Karpas-422 (cell line): ENCODE data around the gene XRN2. TPM values are rescaled to one million over a fixed set of nuclear protein-coding genes. Genes with fewer than 3 reads are reported as not detected.

Experiments
- DNase-seq: peaks from one replicate; pipeline ENCODE4 v3.0.0-alpha.2; 2015
- H2AFZ ChIP-seq: fragments of 200-600 bp; sonication (generic); 2 replicates; pipeline ENCODE4 v1.6.1; 2014; ENCODE audit warnings: antibody characterized with exemption, low read length, mixed read lengths
- H3K27ac ChIP-seq: fragments of 200-600 bp; sonication (generic); 2 replicates; pipeline ENCODE4 v1.5.1; 2014; ENCODE audit warnings: mild to moderate bottlenecking, low read length, moderate library complexity
- H3K27me3 ChIP-seq: fragments of 200-600 bp; sonication (generic); 2 replicates; pipeline ENCODE4 v1.6.1; 2014; ENCODE audit warnings: low read length, mixed read lengths
- H3K36me3 ChIP-seq: fragments of 200-600 bp; sonication (generic); 2 replicates; pipeline ENCODE4 v1.6.1; 2014; ENCODE audit warnings: low read length, mixed read lengths; ENCODE audit not compliant: insufficient read depth
- H3K4me1 ChIP-seq: fragments of 200-600 bp; sonication (generic); 2 replicates; pipeline ENCODE4 v1.6.1; 2014; ENCODE audit warnings: mild to moderate bottlenecking, low read length, mixed read lengths
- H3K4me2 ChIP-seq: fragments of 200-600 bp; sonication (generic); 2 replicates; pipeline ENCODE4 v1.6.1; 2014; ENCODE audit warnings: low read length, low read depth, mild to moderate bottlenecking; ENCODE audit not compliant: poor library complexity, severe bottlenecking
- H3K4me3 ChIP-seq: fragments of 200-600 bp; sonication (generic); 2 replicates; pipeline ENCODE4 v1.5.1; 2014; ENCODE audit warnings: mild to moderate bottlenecking, antibody characterized with exemption, low read length, mixed read lengths
- H3K79me2 ChIP-seq: fragments of 200-600 bp; sonication (generic); 2 replicates; pipeline ENCODE4 v1.6.1; 2014; ENCODE audit warnings: mild to moderate bottlenecking, low read length, mixed read lengths
- H3K9ac ChIP-seq: fragments of 200-600 bp; sonication (generic); 2 replicates; pipeline ENCODE4 v1.6.0; 2014; ENCODE audit warnings: low read length
- H3K9me2 ChIP-seq: fragments of 200-600 bp; sonication (generic), shearing (Covaris generic); replicated peaks from 2 replicates; pipeline ENCODE4 v1.6.0; 2014; ENCODE audit warnings: mild to moderate bottlenecking, low read length, moderate library complexity; ENCODE audit not compliant: insufficient read depth
- H3K9me3 ChIP-seq: fragments of 300-700, 200-600 bp; sonication (generic); 2 replicates; pipeline ENCODE4 v1.6.1; 2014; ENCODE audit warnings: low read length, mixed read lengths
- H4K20me1 ChIP-seq: fragments of 200-600 bp; sonication (generic); 2 replicates; pipeline ENCODE4 v1.6.1; 2014; ENCODE audit warnings: mild to moderate bottlenecking, antibody characterized with exemption, low read length, low read depth; ENCODE audit not compliant: insufficient read depth
- total RNA-seq: library from RNA; depleted of rRNA; stranded (reverse); fragments of >200 nt; shearing (Covaris generic); gene quantifications from 2 replicates; pipeline ENCODE4 v1.2.3, GENCODE V29; 2014; ENCODE audit warnings: low replicate concordance

Gene XRN2
- total RNA-seq, 1 experiment from 2014 or later = 55.6 TPM

DNA sequence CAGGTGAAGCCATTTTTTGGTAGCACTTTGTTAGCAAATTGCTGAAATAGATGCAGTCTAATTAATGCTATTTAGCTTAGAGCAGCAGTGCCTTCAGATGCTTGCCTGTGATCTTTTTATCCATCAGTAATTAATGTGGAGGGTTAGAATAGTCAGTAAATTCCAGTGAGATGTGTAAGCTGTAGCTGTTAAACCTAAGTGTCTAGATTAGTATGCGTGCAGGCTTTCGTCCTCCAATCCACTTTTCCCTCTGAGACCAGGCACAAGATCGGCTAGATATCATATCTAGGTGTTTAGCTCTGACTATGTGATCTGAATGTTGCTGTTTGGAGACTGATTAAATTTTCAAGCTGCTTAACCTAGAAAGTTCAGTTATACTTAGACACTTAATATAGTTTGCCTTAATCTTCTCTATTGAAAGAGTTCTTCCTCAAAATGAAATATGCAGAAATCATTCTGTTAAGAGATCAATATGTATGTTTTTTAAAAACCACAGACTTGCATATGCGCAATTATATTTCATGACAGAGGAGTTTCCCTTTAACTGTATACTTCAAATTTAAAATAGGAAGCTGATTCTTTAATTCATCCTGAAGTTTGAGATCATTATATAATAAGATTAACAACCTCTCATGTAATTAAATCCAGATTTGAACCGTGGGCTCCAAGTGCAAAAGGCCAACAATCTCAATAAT is 41.2 kb downstream of the XRN2 start:
- H3K4me1 ChIP-seq = no peaks in the 10 kb centered on the region
- peaks cover 51% of the 10 kb centered on the region for H3K79me2 ChIP-seq
- no peak overlapping the region for H3K9ac ChIP-seq
- H2AFZ ChIP-seq = no peak overlapping the region
- H4K20me1 ChIP-seq = no peaks in the 10 kb centered on the region
- no peaks in the 10 kb centered on the region for H3K9me3 ChIP-seq
- no peak overlapping the region for H3K4me2 ChIP-seq
- peaks cover 64% of the 10 kb centered on the region for H3K36me3 ChIP-seq
- H3K4me3 ChIP-seq = no peak overlapping the region
- DNase-seq = no peak
- H3K27ac ChIP-seq = no peak overlapping the region
- no peaks in the 10 kb centered on the region for H3K27me3 ChIP-seq
- no peaks in the 10 kb centered on the region for H3K9me2 ChIP-seq

DNA sequence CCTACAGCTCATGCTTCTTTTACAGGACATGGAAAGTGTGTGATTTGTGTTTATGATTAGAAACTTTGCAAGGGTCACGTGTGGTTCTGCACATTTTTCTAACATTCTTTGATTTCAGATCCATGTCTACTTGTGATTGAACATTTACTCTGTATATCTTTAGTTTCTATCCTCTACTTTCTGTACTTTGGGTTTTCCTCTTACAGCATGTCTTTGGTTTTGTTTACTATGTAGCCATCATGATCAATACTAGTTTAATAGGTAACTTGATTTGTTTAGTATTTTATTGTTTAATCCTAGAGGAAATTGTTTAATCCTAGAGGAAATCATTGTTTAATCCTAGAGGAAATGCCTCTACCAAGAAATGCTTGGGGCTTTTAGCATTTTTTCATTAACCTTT is 41.8 kb downstream of the XRN2 start:
- Histone ChIP-seq H3K9ac (no peak overlapping the region), H3K4me3 (no peak overlapping the region), H3K4me2 (no peak overlapping the region), H2AFZ (no peak overlapping the region), H3K9me3 (no peaks in the 10 kb centered on the region), H3K9me2 (no peaks in the 10 kb centered on the region), H3K36me3 (peaks cover 65% of the 10 kb centered on the region), H3K27ac (no peak overlapping the region), H3K79me2 (peaks cover 47% of the 10 kb centered on the region), H3K4me1 (no peaks in the 10 kb centered on the region), H4K20me1 (no peaks in the 10 kb centered on the region), H3K27me3 (no peaks in the 10 kb centered on the region)
- DNase-seq = no peak

- no peaks in the 10 kb centered on the region for H3K9me3 ChIP-seq
- H3K4me1 ChIP-seq = no peaks in the 10 kb centered on the region
- H3K36me3 ChIP-seq = peaks cover 38% of the 10 kb centered on the region
These were observed 49.6 kb downstream of the XRN2 start for GRCh38 chr20:21352703-21353102.

GRCh38 chr20:21353236-21353635 is 50.1 kb downstream of the XRN2 start:
- Histone ChIP-seq H3K4me2 (no peak overlapping the region), H3K9me3 (no peaks in the 10 kb centered on the region), H3K4me1 (no peaks in the 10 kb centered on the region), H3K27me3 (no peaks in the 10 kb centered on the region), H3K27ac (no peak overlapping the region), H2AFZ (no peak overlapping the region), H3K79me2 (peaks cover 27% of the 10 kb centered on the region), H3K9me2 (no peaks in the 10 kb centered on the region), H3K36me3 (peaks cover 35% of the 10 kb centered on the region), H3K9ac (no peak overlapping the region), H3K4me3 (no peak overlapping the region), H4K20me1 (no peaks in the 10 kb centered on the region)
- no peak for DNase-seq

More at GRCh38 chr20:21352703-21353102, 49.6 kb downstream of the XRN2 start:
- Histone ChIP-seq H3K4me2 (no peak overlapping the region), H3K9ac (no peak overlapping the region), H3K4me3 (no peak overlapping the region), H4K20me1 (no peaks in the 10 kb centered on the region), H3K27me3 (no peaks in the 10 kb centered on the region), H3K9me2 (no peaks in the 10 kb centered on the region), H2AFZ (no peak overlapping the region), H3K27ac (no peak overlapping the region), H3K79me2 (peaks cover 27% of the 10 kb centered on the region)
- DNase-seq = no peak

GRCh38 chr20:21355981-21356380 is 52.9 kb downstream of the XRN2 start:
- DNase-seq = no peak
- Histone ChIP-seq H3K27ac (no peak overlapping the region), H3K9me2 (no peaks in the 10 kb centered on the region), H3K4me1 (no peaks in the 10 kb centered on the region), H3K4me2 (no peak overlapping the region), H3K36me3 (peaks cover 40% of the 10 kb centered on the region; the same call in 1 of the 2 replicates), H3K79me2 (peaks cover 31% of the 10 kb centered on the region), H3K4me3 (no peak overlapping the region), H3K9me3 (no peaks in the 10 kb centered on the region), H3K27me3 (no peaks in the 10 kb centered on the region), H3K9ac (no peak overlapping the region), H4K20me1 (no peaks in the 10 kb centered on the region), H2AFZ (no peak overlapping the region)

GRCh38 chr20:21356386-21356785 is 53.3 kb downstream of the XRN2 start:
- no peak overlapping the region for H3K27ac ChIP-seq
- H3K36me3 ChIP-seq = peaks cover 40% of the 10 kb centered on the region; the same call in 1 of the 2 replicates
- no peak for DNase-seq
- H2AFZ ChIP-seq = no peak overlapping the region
- H3K9ac ChIP-seq = no peak overlapping the region
- H3K4me3 ChIP-seq = no peak overlapping the region
- no peaks in the 10 kb centered on the region for H3K9me2 ChIP-seq
- H3K4me2 ChIP-seq = no peak overlapping the region
- H3K4me1 ChIP-seq = no peaks in the 10 kb centered on the region
- peaks cover 34% of the 10 kb centered on the region for H3K79me2 ChIP-seq
- no peaks in the 10 kb centered on the region for H3K9me3 ChIP-seq
- H3K27me3 ChIP-seq = no peaks in the 10 kb centered on the region
- no peaks in the 10 kb centered on the region for H4K20me1 ChIP-seq

GRCh38 chr20:21357844-21358243 is 54.7 kb downstream of the XRN2 start:
- H3K27me3 ChIP-seq = no peaks in the 10 kb centered on the region
- H2AFZ ChIP-seq = no peak overlapping the region
- H3K36me3 ChIP-seq = peaks cover 51% of the 10 kb centered on the region; the same call in 1 of the 2 replicates
- DNase-seq = no peak
- H3K9me2 ChIP-seq = no peaks in the 10 kb centered on the region
- H4K20me1 ChIP-seq = no peaks in the 10 kb centered on the region
- H3K4me2 ChIP-seq = no peak overlapping the region
- no peak overlapping the region for H3K4me3 ChIP-seq
- no peak overlapping the region for H3K27ac ChIP-seq
- no peak overlapping the region for H3K9ac ChIP-seq
- no peaks in the 10 kb centered on the region for H3K9me3 ChIP-seq
- H3K4me1 ChIP-seq = no peaks in the 10 kb centered on the region
- H3K79me2 ChIP-seq = peaks cover 35% of the 10 kb centered on the region

- H3K4me1 ChIP-seq = no peaks in the 10 kb centered on the region
- H2AFZ ChIP-seq = no peak overlapping the region
- peaks cover 30% of the 10 kb centered on the region for H3K79me2 ChIP-seq
- peaks cover 51% of the 10 kb centered on the region; the same call in 1 of the 2 replicates for H3K36me3 ChIP-seq
- no peak overlapping the region for H3K4me2 ChIP-seq
- no peaks in the 10 kb centered on the region for H3K9me2 ChIP-seq
- H3K27ac ChIP-seq = no peak overlapping the region
- no peaks in the 10 kb centered on the region for H4K20me1 ChIP-seq
- H3K27me3 ChIP-seq = no peaks in the 10 kb centered on the region
- H3K9ac ChIP-seq = no peak overlapping the region
- no peaks in the 10 kb centered on the region for H3K9me3 ChIP-seq
- no peak for DNase-seq
- H3K4me3 ChIP-seq = no peak overlapping the region
These were observed 55.6 kb downstream of the XRN2 start for GRCh38 chr20:21358737-21359136.
